NCI-H345 treated with DMSO at 0.1 percent for 48 hours (cell line): ENCODE results near the gene C11orf98.
"Not testable (repeated sequence)": the region's sequence is repeated elsewhere in the genome, so short reads cannot be mapped to it uniquely, and the experiment has no call there.

Source experiments
- DNase-seq: peaks from one replicate; lab custom pipeline; 2025; ENCODE audit not compliant: unreplicated experiment; lab: John Stamatoyannopoulos, UW

Gene C11orf98

GRCh38 chr11:62687508-62688396, 22.7 kb upstream of the C11orf98 start:
- no peak for DNase-seq

GRCh38 chr11:62682518-62682917, 17.5 kb upstream of the C11orf98 start:
- no peak for DNase-seq

GRCh38 chr11:62680825-62681240, 15.8 kb upstream of the C11orf98 start:
- DNase-seq, result peak; percentile 26

- peak; percentile 75 for DNase-seq
Observed at GRCh38 chr11:62678770-62679696, 14.0 kb upstream of the C11orf98 start, which contains the start of gene UBXN1. TSS of gene UBXN1 (minus strand) at chr11:62679073. CDS start at chr11:62678923, 150 bp downstream.

- no peak for DNase-seq
Observed at GRCh38 chr11:62678433-62678769, 13.4 kb upstream of the C11orf98 start.

- DNase-seq, result no peak
Observed at GRCh38 chr11:62677714-62678113, 12.7 kb upstream of the C11orf98 start.

GRCh38 chr11:62677156-62677555, 12.1 kb upstream of the C11orf98 start:
- DNase-seq, result no peak

- DNase-seq, result no peak
Observed at GRCh38 chr11:62676698-62677097, 11.7 kb upstream of the C11orf98 start.

GRCh38 chr11:62675415-62675814, 10.4 kb upstream of the C11orf98 start:
- DNase-seq, result not testable (repeated sequence)

- DNase-seq, result no peak
Observed at GRCh38 chr11:62673196-62673525, 8.2 kb upstream of the C11orf98 start.

GRCh38 chr11:62671608-62672389, 6.8 kb upstream of the C11orf98 start, which contains the start of the genes LBHD1 and UQCC3:
TSS of gene LBHD1 (minus strand) at chr11:62672267. CDS start at chr11:62670031, 2,236 bp downstream.
TSS of gene UQCC3 (plus strand) at chr11:62671673. CDS start at chr11:62671746, 73 bp downstream.
- DNase-seq, result peak; percentile 69

GRCh38 chr11:62671236-62671607, 6.2 kb upstream of the C11orf98 start:
- DNase-seq, result no peak

- no peak for DNase-seq
Observed at GRCh38 chr11:62669420-62670161, 4.6 kb upstream of the C11orf98 start.

GRCh38 chr11:62667460-62667859, 2.5 kb upstream of the C11orf98 start:
- no peak for DNase-seq

GRCh38 chr11:62666259-62666926, 1.4 kb upstream of the C11orf98 start:
- DNase-seq, result no peak

- DNase-seq, result no peak
Observed at GRCh38 chr11:62665599-62666258, 719 bp upstream of the C11orf98 start.

GRCh38 chr11:62664405-62665074, 470 bp downstream of the C11orf98 start:
- peak; percentile 72 for DNase-seq

GRCh38 chr11:62656796-62657429, 8.1 kb downstream of the C11orf98 start:
- DNase-seq, result no peak
